Thyroid gland (tissue), 4 donors: ENCODE results near the gene COPE.

Experiments
- CTCF ChIP-seq, 6 experiments: fragments of 200-600 bp in 3 of 6; fragments of 450-650 bp in 3 of 6; sonication (generic) in 3 of 6; IDR thresholded peaks; one replicate each; pipeline ENCODE4 v1.5.1; 2016 to 2019; ENCODE audit warnings: antibody characterized with exemption in 6 of 6, mild to moderate bottlenecking in 2 of 6, inconsistent platforms in 1 of 6, moderate library complexity in 1 of 6
- POLR2A ChIP-seq, 2 donors: fragments of 450-650 bp; IDR thresholded peaks; one replicate each; pipeline ENCODE4 v1.6.1; 2017; ENCODE audit warnings: antibody characterized with exemption in 2 of 2, mild to moderate bottlenecking in 2 of 2, moderate library complexity in 1 of 2

GRCh38 chr19:18893587-18894253 is 25.5 kb downstream of the COPE start:
- no peak for TF ChIP-seq CTCF (IDR thresholded peaks at IDR 0.05)
- no peak for TF ChIP-seq POLR2A (IDR thresholded peaks at IDR 0.05)
